ENCODE measurements around the gene KIF3A. TPM values are rescaled to one million over a fixed set of nuclear protein-coding genes. Genes with fewer than 3 reads are reported as not detected.

The KIF3A gene
- total RNA-seq (2014; rRNA removed; shearing (Covaris generic)) = 2.7 and 3.2 TPM in 2 replicates

DNA sequence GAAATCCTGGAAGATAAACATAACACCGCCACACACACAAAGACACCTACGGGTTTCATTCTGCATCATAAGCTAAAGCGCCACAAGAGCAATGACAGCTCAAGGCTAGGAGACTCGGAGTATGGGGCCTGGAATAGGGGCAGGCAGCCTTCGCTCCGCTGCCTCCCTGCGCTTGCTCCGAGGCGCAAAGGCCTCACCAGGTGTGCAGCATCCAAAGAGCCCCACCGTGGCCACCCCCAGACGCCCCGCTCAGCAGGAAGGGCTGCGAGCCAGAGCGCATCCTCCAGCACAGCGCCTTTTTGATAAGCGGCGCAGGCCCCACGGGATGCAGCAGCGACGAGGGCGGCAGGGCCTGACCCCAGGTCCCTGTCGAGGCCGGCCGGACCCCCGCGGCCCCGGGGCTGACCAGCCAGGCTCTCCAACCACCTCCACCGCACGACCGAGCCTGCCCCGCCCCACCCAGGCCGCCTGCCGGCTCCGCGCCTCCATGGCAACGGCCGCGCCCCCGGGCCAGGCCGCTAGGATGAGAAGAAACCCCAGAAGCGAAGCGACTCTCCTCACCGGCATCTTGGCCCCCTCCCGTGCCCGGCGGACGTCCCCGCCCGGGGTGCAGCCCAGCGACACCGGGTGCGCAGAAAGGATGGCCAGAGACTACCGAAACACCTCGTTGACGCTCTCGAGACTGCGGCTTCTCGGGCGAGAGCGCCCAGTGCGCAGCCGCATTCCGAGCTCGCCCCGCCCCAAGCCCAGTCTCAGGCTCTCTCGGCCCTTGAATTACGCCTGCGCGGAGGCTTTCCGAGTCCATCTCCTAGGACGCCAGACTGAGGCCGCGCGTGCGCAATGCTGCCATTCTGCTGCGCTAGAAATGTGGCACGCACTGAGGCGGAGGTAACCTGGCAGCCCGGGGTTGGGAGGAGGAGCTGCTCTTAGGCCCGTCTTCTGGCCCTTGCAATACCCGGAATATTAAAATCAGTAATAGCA, at the start of gene KIF3A:
KIF3A (minus strand) TSS at position 694 of the 981 bp plus-strand sequence; CDS start at position 567, 127 bp downstream.
- peak within 1 kb of the TSS; percentile 88 for H3K4me3 ChIP-seq (ENCODE audit: insufficient read depth, low read depth, low read length)
- no peaks in the 10 kb centered on the region for H3K36me3 ChIP-seq (replicated peaks; ENCODE audit: control insufficient read depth, insufficient read depth, low read length)
- peak; percentile 99 for DNase-seq
- H3K27me3 ChIP-seq (ENCODE audit: control insufficient read depth, insufficient read depth, low read length) = peaks cover 2% of the 10 kb centered on the region; the same call in 1 of the 2 replicates

- no peak for DNase-seq
- Histone ChIP-seq H3K4me3 (ENCODE audit: insufficient read depth, low read depth, low read length) (no peak overlapping the region), H3K27me3 (ENCODE audit: control insufficient read depth, insufficient read depth, low read length) (peaks cover 2% of the 10 kb centered on the region; the same call in 1 of the 2 replicates), H3K36me3 (replicated peaks; ENCODE audit: control insufficient read depth, insufficient read depth, low read length) (no peaks in the 10 kb centered on the region)
These were observed 49.7 kb upstream of the KIF3A start for GRCh38 chr5:132787076-132787475.

- no peak for DNase-seq
These were observed 48.5 kb upstream of the KIF3A start for GRCh38 chr5:132785864-132786263.

GRCh38 chr5:132785365-132785764, 48.0 kb upstream of the KIF3A start:
- DNase-seq = no peak
- no peaks in the 10 kb centered on the region for H3K36me3 ChIP-seq (replicated peaks; ENCODE audit: control insufficient read depth, insufficient read depth, low read length)
- no peak overlapping the region for H3K4me3 ChIP-seq (ENCODE audit: insufficient read depth, low read depth, low read length)
- H3K27me3 ChIP-seq (ENCODE audit: control insufficient read depth, insufficient read depth, low read length) = peaks cover 4% of the 10 kb centered on the region; the same call in 1 of the 2 replicates

More at GRCh38 chr5:132785864-132786263, 48.5 kb upstream of the KIF3A start:
- H3K27me3 ChIP-seq (ENCODE audit: control insufficient read depth, insufficient read depth, low read length) = peaks cover 4% of the 10 kb centered on the region; the same call in 1 of the 2 replicates
- H3K36me3 ChIP-seq (replicated peaks; ENCODE audit: control insufficient read depth, insufficient read depth, low read length) = no peaks in the 10 kb centered on the region
- no peak overlapping the region for H3K4me3 ChIP-seq (ENCODE audit: insufficient read depth, low read depth, low read length)

GRCh38 chr5:132782101-132782500, 44.8 kb upstream of the KIF3A start:
- no peaks in the 10 kb centered on the region for H3K36me3 ChIP-seq (replicated peaks; ENCODE audit: control insufficient read depth, insufficient read depth, low read length)
- peaks cover 25% of the 10 kb centered on the region for H3K27me3 ChIP-seq (ENCODE audit: control insufficient read depth, insufficient read depth, low read length)
- H3K4me3 ChIP-seq (ENCODE audit: insufficient read depth, low read depth, low read length) = no peak overlapping the region
- DNase-seq = no peak

- H3K4me3 ChIP-seq (ENCODE audit: insufficient read depth, low read depth, low read length) = no peak overlapping the region
- no peaks in the 10 kb centered on the region for H3K36me3 ChIP-seq (replicated peaks; ENCODE audit: control insufficient read depth, insufficient read depth, low read length)
- no peak for DNase-seq
- peaks cover 32% of the 10 kb centered on the region for H3K27me3 ChIP-seq (ENCODE audit: control insufficient read depth, insufficient read depth, low read length)
These were observed 43.7 kb upstream of the KIF3A start for GRCh38 chr5:132781029-132781428.

DNA sequence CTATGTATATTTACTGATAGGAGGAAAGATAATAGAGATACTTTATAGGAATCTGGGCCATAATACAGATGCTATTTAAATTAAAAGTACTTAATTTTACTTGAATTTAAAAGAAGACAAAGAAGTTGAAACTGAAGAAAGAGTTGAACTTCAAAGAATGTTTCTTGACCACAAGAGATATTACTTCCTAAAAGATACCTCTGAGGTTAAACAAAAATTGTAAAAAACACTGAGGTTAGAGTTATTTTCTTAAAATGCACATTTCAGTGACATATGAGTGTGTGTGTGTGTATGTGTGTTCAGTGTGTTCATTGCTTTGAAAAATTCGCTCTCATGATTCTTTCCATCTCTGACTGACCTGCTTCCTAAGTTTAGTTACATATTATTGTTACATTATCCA, 43.2 kb upstream of the KIF3A start:
- DNase-seq = no peak
- Histone ChIP-seq H3K27me3 (ENCODE audit: control insufficient read depth, insufficient read depth, low read length) (peaks cover 35% of the 10 kb centered on the region), H3K4me3 (ENCODE audit: insufficient read depth, low read depth, low read length) (no peak overlapping the region), H3K36me3 (replicated peaks; ENCODE audit: control insufficient read depth, insufficient read depth, low read length) (no peaks in the 10 kb centered on the region)

GRCh38 chr5:132779961-132780360, 42.6 kb upstream of the KIF3A start:
- no peak overlapping the region for H3K4me3 ChIP-seq (ENCODE audit: insufficient read depth, low read depth, low read length)
- peaks cover 38% of the 10 kb centered on the region for H3K27me3 ChIP-seq (ENCODE audit: control insufficient read depth, insufficient read depth, low read length)
- no peak for DNase-seq
- H3K36me3 ChIP-seq (replicated peaks; ENCODE audit: control insufficient read depth, insufficient read depth, low read length) = no peaks in the 10 kb centered on the region

GRCh38 chr5:132778856-132779255, 41.5 kb upstream of the KIF3A start:
- Histone ChIP-seq H3K4me3 (ENCODE audit: insufficient read depth, low read depth, low read length) (no peak overlapping the region), H3K36me3 (replicated peaks; ENCODE audit: control insufficient read depth, insufficient read depth, low read length) (no peaks in the 10 kb centered on the region), H3K27me3 (ENCODE audit: control insufficient read depth, insufficient read depth, low read length) (peaks cover 38% of the 10 kb centered on the region)
- DNase-seq = no peak

DNA sequence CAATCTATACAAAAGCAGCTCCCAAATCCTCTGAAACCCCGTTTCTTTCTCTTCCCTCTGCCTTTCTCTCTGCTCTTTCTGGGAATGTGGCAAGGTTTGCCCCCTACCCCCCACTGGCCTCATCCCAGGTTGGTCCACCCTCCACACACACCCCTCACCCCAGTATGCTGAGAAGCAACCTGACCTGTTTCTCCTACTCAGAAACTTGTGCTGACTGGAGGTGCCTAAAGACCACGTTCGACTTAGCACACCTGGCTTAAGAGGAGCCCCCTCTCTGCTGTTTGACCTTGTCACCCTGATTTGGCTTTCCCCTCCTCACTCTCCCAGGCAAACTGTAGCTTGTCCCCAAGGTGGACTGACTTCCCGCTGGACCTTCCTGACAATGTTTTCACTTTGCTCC, 40.8 kb upstream of the KIF3A start:
- peak; percentile 44 for DNase-seq
- H3K4me3 ChIP-seq (ENCODE audit: insufficient read depth, low read depth, low read length) = no peak overlapping the region
- peaks cover 36% of the 10 kb centered on the region for H3K27me3 ChIP-seq (ENCODE audit: control insufficient read depth, insufficient read depth, low read length)
- no peaks in the 10 kb centered on the region for H3K36me3 ChIP-seq (replicated peaks; ENCODE audit: control insufficient read depth, insufficient read depth, low read length)

DNA sequence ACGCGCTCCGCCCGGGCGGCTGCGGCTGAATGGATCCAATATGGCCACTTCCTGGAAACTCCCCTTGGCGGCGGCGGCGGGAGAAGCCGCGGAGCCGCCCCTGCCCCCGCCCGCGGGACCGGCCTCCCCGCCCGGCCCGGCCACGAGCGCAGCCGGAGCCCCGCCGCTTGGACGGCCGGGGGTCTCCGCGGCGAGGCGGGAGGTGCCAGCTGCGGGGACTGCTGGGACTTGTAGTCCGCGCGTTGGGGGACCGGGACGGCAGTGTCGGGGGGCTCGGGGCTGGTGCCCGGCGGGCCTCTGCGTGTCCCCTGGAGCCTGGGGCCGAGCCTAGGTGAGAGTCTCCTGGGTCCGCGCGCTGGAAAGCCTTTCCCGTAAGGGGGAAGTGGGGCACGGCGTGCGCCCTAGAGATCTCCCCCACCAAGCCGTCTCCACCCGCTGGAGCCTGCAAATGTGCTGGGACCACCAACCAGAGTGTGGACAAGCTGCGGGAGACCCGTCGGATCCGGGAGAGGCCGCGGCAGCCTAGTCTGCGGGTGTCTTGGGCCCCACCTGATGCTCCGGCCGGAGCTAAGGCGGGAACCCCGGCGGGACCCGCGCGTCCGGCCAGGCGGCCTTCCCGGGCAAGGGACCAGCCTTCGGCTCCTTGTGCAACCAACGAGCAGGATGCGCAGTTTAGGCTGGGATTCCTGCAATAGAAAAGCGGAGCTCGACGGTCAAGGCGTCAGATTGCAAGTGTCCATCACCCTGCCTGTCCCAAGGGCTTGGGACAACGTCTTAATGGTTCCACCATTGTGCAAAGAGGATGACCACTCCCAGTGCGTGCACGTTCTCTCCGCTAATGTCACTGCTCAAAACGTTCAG, 40.1 kb upstream of the KIF3A start, which contains the start of gene SEPTIN8:
SEPTIN8 (minus strand) TSS at position 31 of the 861 bp plus-strand sequence. CDS start 102 bp downstream, outside the sequence.
- peak within 1 kb of the TSS; percentile 63 for H3K4me3 ChIP-seq (ENCODE audit: insufficient read depth, low read depth, low read length)
- H3K27me3 ChIP-seq (ENCODE audit: control insufficient read depth, insufficient read depth, low read length) = peaks cover 36% of the 10 kb centered on the region
- DNase-seq = peak; percentile 78
- no peaks in the 10 kb centered on the region for H3K36me3 ChIP-seq (replicated peaks; ENCODE audit: control insufficient read depth, insufficient read depth, low read length)

DNA sequence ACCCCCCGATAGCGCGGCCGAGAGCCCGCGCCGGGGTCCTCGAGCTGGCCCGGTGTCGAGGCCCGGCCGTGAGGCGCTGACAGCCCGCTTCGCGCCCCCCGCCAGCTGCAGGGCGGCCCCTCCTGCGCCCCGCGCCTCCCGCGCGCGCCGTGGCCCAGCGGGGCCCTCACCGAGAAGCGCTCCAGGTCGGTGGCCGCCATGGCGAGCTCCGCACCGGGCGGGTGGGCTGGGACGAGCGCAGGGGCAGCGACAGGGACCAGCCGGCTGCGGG, 39.5 kb upstream of the KIF3A start:
- H3K4me3 ChIP-seq (ENCODE audit: insufficient read depth, low read depth, low read length) = peak overlapping the region; percentile 63
- no peaks in the 10 kb centered on the region for H3K36me3 ChIP-seq (replicated peaks; ENCODE audit: control insufficient read depth, insufficient read depth, low read length)
- peaks cover 35% of the 10 kb centered on the region for H3K27me3 ChIP-seq (ENCODE audit: control insufficient read depth, insufficient read depth, low read length)
- DNase-seq = peak; percentile 87

GRCh38 chr5:132776131-132776937, 39.0 kb upstream of the KIF3A start:
- H3K36me3 ChIP-seq (replicated peaks; ENCODE audit: control insufficient read depth, insufficient read depth, low read length) = no peaks in the 10 kb centered on the region
- peaks cover 34% of the 10 kb centered on the region for H3K27me3 ChIP-seq (ENCODE audit: control insufficient read depth, insufficient read depth, low read length)
- peak; percentile 69 for DNase-seq
- peak overlapping the region; percentile 63 for H3K4me3 ChIP-seq (ENCODE audit: insufficient read depth, low read depth, low read length)

DNA sequence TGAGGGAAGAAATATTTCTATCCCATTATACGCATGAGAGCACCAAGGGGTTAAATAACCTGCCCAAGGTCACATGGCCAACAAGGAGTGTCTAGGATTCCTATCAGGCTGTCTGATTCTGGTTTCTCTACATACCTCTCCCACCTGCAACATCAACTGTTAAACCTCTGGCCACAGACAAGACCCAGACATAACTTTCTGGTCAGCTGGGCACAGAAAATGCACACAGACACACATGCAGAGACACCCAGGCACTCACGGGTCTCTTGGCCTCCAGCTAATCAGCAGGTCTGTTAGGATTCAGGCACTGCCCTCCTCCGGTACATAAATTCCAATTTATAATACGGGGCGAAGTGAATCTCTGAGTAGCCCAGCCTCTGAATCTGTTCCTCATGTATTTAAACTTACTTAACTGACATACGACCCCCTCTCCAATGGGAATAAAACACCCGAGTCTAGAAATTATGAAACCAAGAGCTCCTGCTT, 38.2 kb upstream of the KIF3A start:
- peak; percentile 19 for DNase-seq
- Histone ChIP-seq H3K4me3 (ENCODE audit: insufficient read depth, low read depth, low read length) (no peak overlapping the region), H3K27me3 (ENCODE audit: control insufficient read depth, insufficient read depth, low read length) (peaks cover 34% of the 10 kb centered on the region)

More for the DNA sequence above, 38.2 kb upstream of the KIF3A start:
- no peaks in the 10 kb centered on the region for H3K36me3 ChIP-seq (replicated peaks; ENCODE audit: control insufficient read depth, insufficient read depth, low read length)

All from H7 (cell line).